ENCODE measurements around the gene UTP4.

GRCh38 chr16:69169051-69169450, 36.6 kb downstream of the UTP4 start:
- TF ChIP-seq, protein P1, sequence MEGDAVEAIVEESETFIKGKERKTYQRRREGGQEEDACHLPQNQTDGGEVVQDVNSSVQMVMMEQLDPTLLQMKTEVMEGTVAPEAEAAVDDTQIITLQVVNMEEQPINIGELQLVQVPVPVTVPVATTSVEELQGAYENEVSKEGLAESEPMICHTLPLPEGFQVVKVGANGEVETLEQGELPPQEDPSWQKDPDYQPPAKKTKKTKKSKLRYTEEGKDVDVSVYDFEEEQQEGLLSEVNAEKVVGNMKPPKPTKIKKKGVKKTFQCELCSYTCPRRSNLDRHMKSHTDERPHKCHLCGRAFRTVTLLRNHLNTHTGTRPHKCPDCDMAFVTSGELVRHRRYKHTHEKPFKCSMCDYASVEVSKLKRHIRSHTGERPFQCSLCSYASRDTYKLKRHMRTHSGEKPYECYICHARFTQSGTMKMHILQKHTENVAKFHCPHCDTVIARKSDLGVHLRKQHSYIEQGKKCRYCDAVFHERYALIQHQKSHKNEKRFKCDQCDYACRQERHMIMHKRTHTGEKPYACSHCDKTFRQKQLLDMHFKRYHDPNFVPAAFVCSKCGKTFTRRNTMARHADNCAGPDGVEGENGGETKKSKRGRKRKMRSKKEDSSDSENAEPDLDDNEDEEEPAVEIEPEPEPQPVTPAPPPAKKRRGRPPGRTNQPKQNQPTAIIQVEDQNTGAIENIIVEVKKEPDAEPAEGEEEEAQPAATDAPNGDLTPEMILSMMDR (conservative IDR thresholded peaks at IDR 0.05), result no peak
- TF ChIP-seq ZFX (IDR thresholded peaks at IDR 0.05), result no peak

Data from C4-2B (cell line).